HG02759 (cell line): ENCODE results near the gene NELL1.

Experiments
- ATAC-seq: cut with Tn5 transposase; IDR thresholded peaks from one replicate; pipeline ENCODE4 v1.9.1; 2021; ENCODE audit warnings: mild to moderate bottlenecking, moderate library complexity; ENCODE audit not compliant: unreplicated experiment

The NELL1 gene

GRCh38 chr11:21470521-21470920 lies 801.1 kb downstream of the NELL1 start:
- ATAC-seq = no peak

- no peak for ATAC-seq
These were observed 802.9 kb downstream of the NELL1 start for GRCh38 chr11:21472261-21472660.

- ATAC-seq = no peak
These were observed 805.1 kb downstream of the NELL1 start for GRCh38 chr11:21474529-21474928.

GRCh38 chr11:21475276-21475675 lies 805.9 kb downstream of the NELL1 start:
- no peak for ATAC-seq

GRCh38 chr11:21476588-21476987 lies 807.2 kb downstream of the NELL1 start:
- no peak for ATAC-seq

GRCh38 chr11:21480240-21480639 lies 810.9 kb downstream of the NELL1 start:
- no peak for ATAC-seq

GRCh38 chr11:21481255-21481654 lies 811.9 kb downstream of the NELL1 start:
- no peak for ATAC-seq

GRCh38 chr11:21484039-21484438 lies 814.7 kb downstream of the NELL1 start:
- no peak for ATAC-seq

GRCh38 chr11:21485006-21485405 lies 815.6 kb downstream of the NELL1 start:
- ATAC-seq = no peak

- no peak for ATAC-seq
These were observed 816.0 kb downstream of the NELL1 start for GRCh38 chr11:21485426-21485825.

- no peak for ATAC-seq
These were observed 820.2 kb downstream of the NELL1 start for GRCh38 chr11:21489416-21490115.

- no peak for ATAC-seq
These were observed 823.5 kb downstream of the NELL1 start for GRCh38 chr11:21492931-21493330.

- ATAC-seq = no peak
These were observed 825.6 kb downstream of the NELL1 start for GRCh38 chr11:21494946-21495345.

- ATAC-seq = no peak
These were observed 826.5 kb downstream of the NELL1 start for GRCh38 chr11:21495879-21496278.

- no peak for ATAC-seq
These were observed 831.9 kb downstream of the NELL1 start for GRCh38 chr11:21501245-21501644.

GRCh38 chr11:21505070-21505469 lies 835.7 kb downstream of the NELL1 start:
- no peak for ATAC-seq

GRCh38 chr11:21511835-21512440 lies 842.6 kb downstream of the NELL1 start:
- ATAC-seq = peak; percentile 87

GRCh38 chr11:21514316-21514715 lies 844.9 kb downstream of the NELL1 start:
- ATAC-seq = no peak

GRCh38 chr11:21520244-21520643 lies 850.9 kb downstream of the NELL1 start:
- ATAC-seq = no peak

- ATAC-seq = no peak
These were observed 859.8 kb downstream of the NELL1 start for GRCh38 chr11:21529187-21529586.

- ATAC-seq = no peak
These were observed 864.9 kb downstream of the NELL1 start for GRCh38 chr11:21534288-21534687.

GRCh38 chr11:21537980-21538379 lies 868.6 kb downstream of the NELL1 start:
- ATAC-seq = no peak
